Vagina (tissue), 2 donors: ENCODE measurements around the gene MEI1.

Experiments used
- CTCF ChIP-seq, 3 experiments: fragments of 450-650 bp in 2 of 3; fragments of 200-600 bp in 1 of 3; sonication (generic) in 1 of 3; IDR thresholded peaks; one replicate each; pipeline ENCODE4 v1.5.1; 2017 to 2019; ENCODE audit warnings: antibody characterized with exemption in 3 of 3, mild to moderate bottlenecking in 2 of 3, moderate library complexity in 2 of 3
- POLR2A ChIP-seq, 2 donors: fragments of 450-650 bp; IDR thresholded peaks; one replicate each; pipeline ENCODE4 v1.6.1; 2017; ENCODE audit warnings: antibody characterized with exemption in 2 of 2, mild to moderate bottlenecking in 2 of 2, moderate library complexity in 2 of 2
- POLR2AphosphoS5 ChIP-seq, 2 donors: sonication (generic); formaldehyde crosslinking; IDR thresholded peaks; one replicate each; pipeline ENCODE4 v1.9.0; 2017; ENCODE audit warnings: antibody characterized with exemption in 2 of 2, mild to moderate bottlenecking in 2 of 2, low read depth in 1 of 2; ENCODE audit not compliant: insufficient read depth in 1 of 2

GRCh38 chr22:41799486-41800347 lies 100.4 kb downstream of the MEI1 start:
- TF ChIP-seq CTCF (IDR thresholded peaks at IDR 0.05), result peak in 2 of 3 experiments; percentile 8 to 15
- TF ChIP-seq POLR2A (IDR thresholded peaks at IDR 0.05), result no peak
- no peak for TF ChIP-seq POLR2AphosphoS5 (IDR thresholded peaks at IDR 0.05; ENCODE audit: insufficient read depth in 1 of 2, low read depth in 1 of 2)
